SKM-1 treated with dmso at 0.1 percent for 144 hours (cell line): ENCODE results near the gene REXO1.

Experiments used
- DNase-seq: peaks from one replicate; lab custom pipeline; 2025; ENCODE audit not compliant: unreplicated experiment; lab: John Stamatoyannopoulos, UW

Gene REXO1

GRCh38 chr19:1851654-1852580, 3.6 kb upstream of the REXO1 start:
- DNase-seq: no peak

- no peak for DNase-seq
Measured at GRCh38 chr19:1850809-1851653, 2.7 kb upstream of the REXO1 start.

DNA sequence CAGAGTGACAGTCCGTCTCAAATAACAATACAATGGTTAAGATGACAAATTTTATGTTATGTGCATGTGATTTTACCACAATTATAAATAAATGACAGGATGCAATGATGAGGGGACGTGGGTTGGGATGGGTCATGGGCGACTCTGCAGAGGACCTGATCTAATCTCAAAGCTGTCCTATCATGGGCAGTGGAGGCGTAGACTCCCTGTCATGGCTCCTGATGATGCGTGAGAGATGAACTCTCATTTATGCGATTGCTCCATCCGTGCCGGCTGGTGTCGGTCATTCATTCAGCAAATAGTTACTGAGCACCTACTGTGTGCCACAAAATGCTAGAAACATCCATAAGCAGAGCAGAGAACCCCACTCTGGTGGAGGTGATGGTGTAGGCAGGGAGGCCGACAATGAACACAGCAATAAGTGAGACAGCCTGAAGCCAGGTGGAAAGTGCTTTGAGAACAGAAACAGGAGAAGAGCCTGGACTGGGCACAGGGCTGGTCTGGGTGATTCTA, 1.7 kb upstream of the REXO1 start:
- DNase-seq: no peak

GRCh38 chr19:1849132-1849474, 820 bp upstream of the REXO1 start:
- DNase-seq: no peak

DNA sequence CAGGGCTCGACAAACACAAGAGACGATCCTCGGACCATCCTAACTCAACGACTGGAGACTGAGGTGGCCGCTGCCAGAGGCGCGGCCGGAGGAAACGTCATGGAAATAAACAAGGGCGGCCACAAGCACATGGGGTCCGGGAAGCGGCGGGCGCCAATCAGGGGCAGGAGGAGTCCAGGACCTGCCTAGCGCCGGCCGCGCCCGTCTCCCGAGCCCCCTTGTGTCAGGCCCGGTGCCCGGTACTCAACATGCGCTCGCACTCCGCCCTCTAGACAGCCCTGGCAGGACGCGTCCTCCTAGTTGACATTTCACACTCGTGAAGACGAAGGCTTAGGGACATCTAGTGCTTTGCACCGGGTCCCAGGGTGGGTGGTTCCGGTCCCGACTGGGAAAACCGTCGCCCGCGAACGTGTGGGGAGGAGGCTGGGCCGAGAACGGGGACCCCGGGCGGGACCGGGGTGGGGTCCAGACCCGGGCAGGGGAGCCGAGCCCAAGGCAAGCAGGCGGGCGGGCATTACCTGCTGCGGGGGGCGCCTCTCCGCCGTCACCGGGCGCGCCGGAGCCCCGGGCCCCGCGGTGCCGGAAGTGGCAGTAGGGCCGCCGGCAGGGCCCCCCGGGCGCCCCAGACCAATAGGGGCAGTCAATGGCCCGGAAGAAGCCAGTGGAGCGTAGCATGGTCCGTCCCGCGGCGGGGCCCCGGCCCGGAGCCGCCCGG, 442 bp downstream of the REXO1 start:
- DNase-seq: no peak

DNA sequence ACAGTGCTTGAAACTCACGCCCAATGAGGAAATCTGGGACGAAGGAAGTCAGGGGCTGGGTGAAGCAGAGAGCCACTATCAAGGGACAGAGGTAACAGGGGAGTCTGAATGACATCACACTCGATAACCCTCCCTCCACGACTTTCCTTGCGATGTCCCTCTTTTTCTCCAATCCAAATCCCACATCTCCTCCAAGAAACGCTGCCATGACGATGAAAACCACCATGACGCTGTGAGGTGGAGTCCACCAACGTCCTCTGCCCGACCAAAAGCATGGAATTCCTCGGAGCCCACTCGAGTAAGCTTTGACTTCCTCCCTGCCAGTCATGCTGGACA, 967 bp downstream of the REXO1 start:
- no peak for DNase-seq

GRCh38 chr19:1846517-1847204, 1.6 kb downstream of the REXO1 start:
- no peak for DNase-seq

GRCh38 chr19:1845642-1846041, 2.6 kb downstream of the REXO1 start:
- DNase-seq: no peak

DNA sequence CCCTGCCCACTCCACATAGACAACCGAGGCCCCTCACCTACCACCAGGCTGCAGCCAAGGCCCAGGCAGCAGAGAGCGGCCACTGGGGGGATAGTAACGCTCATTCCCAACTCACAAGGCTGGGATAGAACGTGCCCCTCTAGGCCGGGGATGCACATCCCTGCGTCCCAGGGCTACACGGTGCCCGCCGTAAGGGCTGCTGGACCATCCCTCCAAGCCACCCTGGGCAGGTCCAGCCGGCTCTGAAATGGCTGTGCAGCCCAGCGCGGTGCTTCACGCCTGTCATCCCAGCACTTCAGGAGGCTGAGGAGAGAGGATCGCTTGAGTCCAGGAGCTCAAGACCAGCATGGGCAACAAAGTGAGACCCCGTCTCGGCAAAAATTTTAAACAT, 3.2 kb downstream of the REXO1 start:
- no peak for DNase-seq

GRCh38 chr19:1844513-1845124, 3.7 kb downstream of the REXO1 start:
- DNase-seq: no peak

- DNase-seq: no peak
Measured at GRCh38 chr19:1843646-1844394, 4.5 kb downstream of the REXO1 start.

GRCh38 chr19:1843116-1843515, 5.2 kb downstream of the REXO1 start:
- DNase-seq: no peak

GRCh38 chr19:1841209-1841924, 6.9 kb downstream of the REXO1 start:
- DNase-seq: no peak

GRCh38 chr19:1840541-1841115, 7.7 kb downstream of the REXO1 start:
- DNase-seq: no peak

GRCh38 chr19:1839658-1840540, 8.4 kb downstream of the REXO1 start:
- no peak for DNase-seq

DNA sequence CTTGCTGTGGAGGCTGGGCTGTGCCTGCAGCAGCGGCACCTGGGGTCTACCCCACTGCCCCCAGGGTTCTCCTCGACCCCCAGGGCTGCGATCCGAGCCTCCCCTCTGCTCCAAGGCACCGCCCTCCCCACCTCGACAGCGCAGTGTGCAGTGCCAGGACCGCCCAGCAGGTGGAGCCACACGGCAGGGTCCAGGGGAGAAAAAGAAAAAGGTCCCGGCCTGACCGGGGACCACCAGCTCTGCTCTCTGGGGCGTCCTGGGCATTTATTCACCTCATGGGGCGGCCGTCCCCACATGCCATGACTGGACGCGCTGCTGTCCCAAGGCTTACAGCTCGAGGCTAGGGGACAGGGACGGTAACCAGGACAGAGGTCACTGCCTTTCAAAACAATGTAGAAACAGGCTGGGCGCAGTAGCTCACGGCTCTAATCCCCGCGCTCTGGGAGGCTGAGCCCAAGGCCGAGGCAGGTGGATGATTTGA, 10.6 kb downstream of the REXO1 start:
- DNase-seq: no peak

- DNase-seq: no peak
Measured at GRCh38 chr19:1837222-1837565, 11.1 kb downstream of the REXO1 start.
